ENCODE measurements around the gene RAMP1.

- no peak for TF ChIP-seq ZNF274 (IDR thresholded peaks at IDR 0.05; ENCODE audit: low read depth, low read length)
- no peak for TF ChIP-seq SUZ12 (IDR thresholded peaks at IDR 0.05; ENCODE audit: extremely low read depth, insufficient read depth, insufficient read length)
- TF ChIP-seq YY1 (IDR thresholded peaks at IDR 0.05; ENCODE audit: insufficient read depth, insufficient read length): no peak
Measured at GRCh38 chr2:237872178-237872887, 12.9 kb downstream of the RAMP1 start.
